WTC11 (cell line): ENCODE data around the gene GRPEL2. TPM values are rescaled to one million over a fixed set of nuclear protein-coding genes. Genes with fewer than 3 reads are reported as not detected.

Experiments used
- ATAC-seq: fragments of 200-7000 bp; cut with Tn5 transposase; 2 replicates; pipeline ENCODE4 v1.10.0; 2021; ENCODE audit warnings: mild to moderate bottlenecking, moderate library complexity
- CTCF ChIA-PET: fragments of 300-600 bp; sonication (Branson Sonifier 250); formaldehyde crosslinking; loops from one replicate; lab custom pipeline; 2021; ENCODE audit warnings: antibody characterized with exemption; lab: Charles Lee
- POLR2A ChIA-PET: fragments of 350-600 bp; sonication (Branson Sonifier 250); formaldehyde crosslinking; loops from one replicate; lab custom pipeline; 2021; ENCODE audit warnings: antibody characterized with exemption; lab: Charles Lee
- DNase-seq: peaks from one replicate; pipeline ENCODE4 v3.0.0; 2021; ENCODE audit warnings: low spot score
- H3K27ac Mint-ChIP-seq: 2 replicates; pipeline ENCODE4 v1.8.0; 2021; ENCODE audit warnings: mixed read lengths
- H3K27me3 Mint-ChIP-seq: 2 replicates; pipeline ENCODE4 v1.8.0; 2021; ENCODE audit warnings: low read depth, mild to moderate bottlenecking, moderate library complexity, mixed read lengths
- H3K36me3 Mint-ChIP-seq: 2 replicates; pipeline ENCODE4 v1.8.0; 2021; ENCODE audit warnings: mixed read lengths
- H3K4me1 Mint-ChIP-seq: 2 replicates; pipeline ENCODE4 v1.8.0; 2022; ENCODE audit warnings: mixed read lengths
- H3K4me3 Mint-ChIP-seq: 2 replicates; pipeline ENCODE4 v1.8.0; 2021; ENCODE audit warnings: mild to moderate bottlenecking, moderate library complexity, mixed read lengths
- H3K9me3 Mint-ChIP-seq: 2 replicates; pipeline ENCODE4 v1.8.0; 2021; ENCODE audit warnings: mixed read lengths
- ESRRA ChIP-seq: sonication (generic); formaldehyde crosslinking; IDR thresholded peaks from 2 replicates; pipeline ENCODE4 v1.8.1; 2022; ENCODE audit warnings: mild to moderate bottlenecking, missing genetic modification reagents, borderline replicate concordance
- FOXP1 ChIP-seq: sonication (generic); formaldehyde crosslinking; IDR thresholded peaks from 2 replicates; pipeline ENCODE4 v1.8.0; 2022; ENCODE audit warnings: missing genetic modification reagents, mild to moderate bottlenecking, moderate library complexity, borderline replicate concordance
- GTF2I ChIP-seq: fragments of 250-450 bp; sonication (Bioruptor Pico); conservative IDR thresholded peaks from 2 replicates; pipeline ENCODE4 v1.4.0; 2021; ENCODE audit warnings: mild to moderate bottlenecking
- MXD4 ChIP-seq: fragments of 250-450 bp; sonication (Bioruptor Pico); IDR thresholded peaks from 2 replicates; pipeline ENCODE4 v1.8.0; 2021; ENCODE audit warnings: mild to moderate bottlenecking, moderate library complexity, borderline replicate concordance
- MYBL2 ChIP-seq: sonication (generic); formaldehyde crosslinking; IDR thresholded peaks from 2 replicates; pipeline ENCODE4 v1.8.1; 2023; ENCODE audit warnings: mild to moderate bottlenecking, moderate library complexity, missing genetic modification reagents
- NFATC4 ChIP-seq: fragments of 250-450 bp; sonication (Bioruptor Pico); IDR thresholded peaks from 2 replicates; pipeline ENCODE4 v1.9.0; 2021; ENCODE audit warnings: mild to moderate bottlenecking
- NFYB ChIP-seq: sonication (generic); formaldehyde crosslinking; conservative IDR thresholded peaks from 2 replicates; pipeline ENCODE4 v1.8.0; 2022; ENCODE audit warnings: low read depth, missing genetic modification reagents
- OVOL2 ChIP-seq: fragments of 250-450 bp; sonication (Bioruptor Pico); IDR thresholded peaks from 2 replicates; pipeline ENCODE4 v1.9.0; 2021; ENCODE audit warnings: mild to moderate bottlenecking, borderline replicate concordance
- PREB ChIP-seq: sonication (generic); formaldehyde crosslinking; IDR thresholded peaks from 2 replicates; pipeline ENCODE4 v1.8.1; 2022; ENCODE audit warnings: mild to moderate bottlenecking, missing genetic modification reagents, moderate library complexity, borderline replicate concordance
- SOX15 ChIP-seq: fragments of 250-450 bp; sonication (Bioruptor Pico); IDR thresholded peaks from 2 replicates; pipeline ENCODE4 v1.9.0; 2021; ENCODE audit warnings: mild to moderate bottlenecking
- STAT6 ChIP-seq: sonication (generic); formaldehyde crosslinking; conservative IDR thresholded peaks from 2 replicates; pipeline ENCODE4 v1.8.1; 2023; ENCODE audit warnings: mild to moderate bottlenecking, low read depth, missing genetic modification reagents, moderate library complexity
- ZNF219 ChIP-seq: sonication (generic); formaldehyde crosslinking; IDR thresholded peaks from 2 replicates; pipeline ENCODE4 v1.8.0; 2023; ENCODE audit warnings: missing genetic modification reagents, mild to moderate bottlenecking, borderline replicate concordance
- ZNF671 ChIP-seq: fragments of 250-450 bp; sonication (Bioruptor Pico); IDR thresholded peaks from 2 replicates; pipeline ENCODE4 v1.8.0; 2021; ENCODE audit warnings: mild to moderate bottlenecking
- total RNA-seq: library from RNA; stranded (reverse); gene quantifications from 3 replicates; pipeline ENCODE4 v1.2.3, GENCODE V29; 2021
- TF ChIP-seq, protein P1 (sequence below): sonication (generic); formaldehyde crosslinking; IDR thresholded peaks from 2 replicates; pipeline ENCODE4 v1.8.1; 2022; ENCODE audit warnings: low read depth, mild to moderate bottlenecking, moderate library complexity, missing genetic modification reagents, borderline replicate concordance
- TF ChIP-seq, protein P2 (sequence below): sonication (generic); formaldehyde crosslinking; IDR thresholded peaks from 2 replicates; pipeline ENCODE4 v1.8.0; 2022; ENCODE audit warnings: mild to moderate bottlenecking, missing genetic modification reagents
- TF ChIP-seq, protein P3 (sequence below): sonication (generic); formaldehyde crosslinking; IDR thresholded peaks from 2 replicates; pipeline ENCODE4 v1.8.0; 2022; ENCODE audit warnings: missing genetic modification reagents
- TF ChIP-seq, protein P4 (sequence below): sonication (generic); formaldehyde crosslinking; IDR thresholded peaks from 2 replicates; pipeline ENCODE4 v1.8.1; 2022; ENCODE audit warnings: low read depth, missing genetic modification reagents, borderline replicate concordance

GRPEL2 gene
- total RNA-seq, 1 experiment from 2014 or later, result 48.6 TPM

- POLR2A ChIA-PET, result no interaction called here
- no peak for TF ChIP-seq FOXP1 (CRISPR knock-in tag)
- no peak for TF ChIP-seq NFYB
- TF ChIP-seq ESRRA, result no peak
- no peak for TF ChIP-seq OVOL2 (CRISPR knock-in tag)
- TF ChIP-seq, protein P1, sequence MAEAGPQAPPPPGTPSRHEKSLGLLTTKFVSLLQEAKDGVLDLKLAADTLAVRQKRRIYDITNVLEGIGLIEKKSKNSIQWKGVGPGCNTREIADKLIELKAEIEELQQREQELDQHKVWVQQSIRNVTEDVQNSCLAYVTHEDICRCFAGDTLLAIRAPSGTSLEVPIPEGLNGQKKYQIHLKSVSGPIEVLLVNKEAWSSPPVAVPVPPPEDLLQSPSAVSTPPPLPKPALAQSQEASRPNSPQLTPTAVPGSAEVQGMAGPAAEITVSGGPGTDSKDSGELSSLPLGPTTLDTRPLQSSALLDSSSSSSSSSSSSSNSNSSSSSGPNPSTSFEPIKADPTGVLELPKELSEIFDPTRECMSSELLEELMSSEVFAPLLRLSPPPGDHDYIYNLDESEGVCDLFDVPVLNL (CRISPR knock-in tag), result no peak
- no peak for TF ChIP-seq NFATC4
- no peak for TF ChIP-seq MXD4 (CRISPR knock-in tag)
- TF ChIP-seq ZNF219 (CRISPR knock-in tag), result no peak
- no peak for TF ChIP-seq PREB (CRISPR knock-in tag)
- no peak for TF ChIP-seq GTF2I (CRISPR knock-in tag)
- TF ChIP-seq, protein P2, sequence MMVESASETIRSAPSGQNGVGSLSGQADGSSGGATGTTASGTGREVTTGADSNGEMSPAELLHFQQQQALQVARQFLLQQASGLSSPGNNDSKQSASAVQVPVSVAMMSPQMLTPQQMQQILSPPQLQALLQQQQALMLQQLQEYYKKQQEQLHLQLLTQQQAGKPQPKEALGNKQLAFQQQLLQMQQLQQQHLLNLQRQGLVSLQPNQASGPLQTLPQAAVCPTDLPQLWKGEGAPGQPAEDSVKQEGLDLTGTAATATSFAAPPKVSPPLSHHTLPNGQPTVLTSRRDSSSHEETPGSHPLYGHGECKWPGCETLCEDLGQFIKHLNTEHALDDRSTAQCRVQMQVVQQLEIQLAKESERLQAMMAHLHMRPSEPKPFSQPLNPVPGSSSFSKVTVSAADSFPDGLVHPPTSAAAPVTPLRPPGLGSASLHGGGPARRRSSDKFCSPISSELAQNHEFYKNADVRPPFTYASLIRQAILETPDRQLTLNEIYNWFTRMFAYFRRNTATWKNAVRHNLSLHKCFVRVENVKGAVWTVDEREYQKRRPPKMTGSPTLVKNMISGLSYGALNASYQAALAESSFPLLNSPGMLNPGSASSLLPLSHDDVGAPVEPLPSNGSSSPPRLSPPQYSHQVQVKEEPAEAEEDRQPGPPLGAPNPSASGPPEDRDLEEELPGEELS (CRISPR knock-in tag), result no peak
- TF ChIP-seq, protein P3, sequence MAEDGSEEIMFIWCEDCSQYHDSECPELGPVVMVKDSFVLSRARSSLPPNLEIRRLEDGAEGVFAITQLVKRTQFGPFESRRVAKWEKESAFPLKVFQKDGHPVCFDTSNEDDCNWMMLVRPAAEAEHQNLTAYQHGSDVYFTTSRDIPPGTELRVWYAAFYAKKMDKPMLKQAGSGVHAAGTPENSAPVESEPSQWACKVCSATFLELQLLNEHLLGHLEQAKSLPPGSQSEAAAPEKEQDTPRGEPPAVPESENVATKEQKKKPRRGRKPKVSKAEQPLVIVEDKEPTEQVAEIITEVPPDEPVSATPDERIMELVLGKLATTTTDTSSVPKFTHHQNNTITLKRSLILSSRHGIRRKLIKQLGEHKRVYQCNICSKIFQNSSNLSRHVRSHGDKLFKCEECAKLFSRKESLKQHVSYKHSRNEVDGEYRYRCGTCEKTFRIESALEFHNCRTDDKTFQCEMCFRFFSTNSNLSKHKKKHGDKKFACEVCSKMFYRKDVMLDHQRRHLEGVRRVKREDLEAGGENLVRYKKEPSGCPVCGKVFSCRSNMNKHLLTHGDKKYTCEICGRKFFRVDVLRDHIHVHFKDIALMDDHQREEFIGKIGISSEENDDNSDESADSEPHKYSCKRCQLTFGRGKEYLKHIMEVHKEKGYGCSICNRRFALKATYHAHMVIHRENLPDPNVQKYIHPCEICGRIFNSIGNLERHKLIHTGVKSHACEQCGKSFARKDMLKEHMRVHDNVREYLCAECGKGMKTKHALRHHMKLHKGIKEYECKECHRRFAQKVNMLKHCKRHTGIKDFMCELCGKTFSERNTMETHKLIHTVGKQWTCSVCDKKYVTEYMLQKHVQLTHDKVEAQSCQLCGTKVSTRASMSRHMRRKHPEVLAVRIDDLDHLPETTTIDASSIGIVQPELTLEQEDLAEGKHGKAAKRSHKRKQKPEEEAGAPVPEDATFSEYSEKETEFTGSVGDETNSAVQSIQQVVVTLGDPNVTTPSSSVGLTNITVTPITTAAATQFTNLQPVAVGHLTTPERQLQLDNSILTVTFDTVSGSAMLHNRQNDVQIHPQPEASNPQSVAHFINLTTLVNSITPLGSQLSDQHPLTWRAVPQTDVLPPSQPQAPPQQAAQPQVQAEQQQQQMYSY, result no peak
- TF ChIP-seq, protein P4, sequence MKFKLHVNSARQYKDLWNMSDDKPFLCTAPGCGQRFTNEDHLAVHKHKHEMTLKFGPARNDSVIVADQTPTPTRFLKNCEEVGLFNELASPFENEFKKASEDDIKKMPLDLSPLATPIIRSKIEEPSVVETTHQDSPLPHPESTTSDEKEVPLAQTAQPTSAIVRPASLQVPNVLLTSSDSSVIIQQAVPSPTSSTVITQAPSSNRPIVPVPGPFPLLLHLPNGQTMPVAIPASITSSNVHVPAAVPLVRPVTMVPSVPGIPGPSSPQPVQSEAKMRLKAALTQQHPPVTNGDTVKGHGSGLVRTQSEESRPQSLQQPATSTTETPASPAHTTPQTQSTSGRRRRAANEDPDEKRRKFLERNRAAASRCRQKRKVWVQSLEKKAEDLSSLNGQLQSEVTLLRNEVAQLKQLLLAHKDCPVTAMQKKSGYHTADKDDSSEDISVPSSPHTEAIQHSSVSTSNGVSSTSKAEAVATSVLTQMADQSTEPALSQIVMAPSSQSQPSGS (CRISPR knock-in tag), result no peak
- TF ChIP-seq MYBL2 (CRISPR knock-in tag), result no peak
- TF ChIP-seq STAT6 (CRISPR knock-in tag), result no peak
- TF ChIP-seq ZNF671, result no peak
- TF ChIP-seq SOX15 (CRISPR knock-in tag), result no peak
- no peaks in the 10 kb centered on the region; the same call in 1 of the 2 replicates for H3K27me3 Mint-ChIP-seq
- H3K27ac Mint-ChIP-seq, result no peak overlapping the region
- CTCF ChIA-PET, result interaction anchor here (0.9 to 2.1 kb wide), 6 partner anchors 8 to 66 kb away, joined by 3 to 10 read pairs (median 6); partner anchors contain the start of genes GRPEL2 and PCYOX1L
- ATAC-seq (no peak), DNase-seq (no peak)
- no peak overlapping the region for H3K4me3 Mint-ChIP-seq
- H3K9me3 Mint-ChIP-seq, result no peaks in the 10 kb centered on the region
- peaks cover 21% of the 10 kb centered on the region for H3K4me1 Mint-ChIP-seq
- no peaks in the 10 kb centered on the region for H3K36me3 Mint-ChIP-seq
These were observed 29.5 kb upstream of the GRPEL2 start for GRCh38 chr5:149315753-149316152.
